PC-9 (cell line): Measurements from ENCODE around the gene PNMA1. TPM values are rescaled to one million over a fixed set of nuclear protein-coding genes. Genes with fewer than 3 reads are reported as not detected.

ENCODE experiments used
- BruUV-seq: library from RNA; stranded (reverse); fragments of 400-500 nt; replicated peaks from 2 replicates; lab custom pipeline; 2021; lab: Mats Ljungman, UMichigan
- CTCF ChIA-PET: fragments of 300-600 bp; sonication (Branson Sonifier 250); formaldehyde crosslinking; loops from one replicate; lab custom pipeline; 2022; ENCODE audit warnings: antibody characterized with exemption; lab: Charles Lee
- POLR2A ChIA-PET: fragments of 300-600 bp; sonication (Branson Sonifier 250); formaldehyde crosslinking; loops from one replicate; lab custom pipeline; 2022; ENCODE audit warnings: antibody characterized with exemption; ENCODE audit not compliant: unreplicated experiment; lab: Charles Lee
- DNase-seq, 2 experiments: peaks; one replicate each; pipeline versions ENCODE4 v3.0.0 to v3.0.0-alpha.2; 2015 to 2022; ENCODE audit warnings: mixed read lengths in 1 of 2
- H2AFZ ChIP-seq: fragments of 200-600 bp; sonication (generic); 2 replicates; pipeline ENCODE4 v1.8.1; 2017; ENCODE audit warnings: antibody characterized with exemption
- H3F3A ChIP-seq: fragments of 200-600 bp; sonication (generic); 2 replicates; pipeline ENCODE4 v1.8.1; 2017; ENCODE audit warnings: antibody characterized with exemption, mild to moderate bottlenecking, low read depth; ENCODE audit not compliant: insufficient read depth
- H3K27ac ChIP-seq: fragments of 200-600 bp; sonication (generic); 2 replicates; pipeline ENCODE4 v1.6.1; 2016; ENCODE audit warnings: mixed run types
- H3K27me3 ChIP-seq: fragments of 200-600 bp; sonication (generic); 2 replicates; pipeline ENCODE4 v1.6.1; 2016; ENCODE audit warnings: low read depth, mixed run types; ENCODE audit not compliant: insufficient read depth
- H3K36me3 ChIP-seq: fragments of 200-600 bp; sonication (generic); 2 replicates; pipeline ENCODE4 v1.6.1; 2016; ENCODE audit warnings: low read depth, mixed run types
- H3K4me1 ChIP-seq: fragments of 200-600 bp; sonication (generic); replicated peaks from 2 replicates; pipeline ENCODE4 v1.6.1; 2016; ENCODE audit warnings: mixed run types; ENCODE audit not compliant: insufficient read depth
- H3K4me2 ChIP-seq: fragments of 200-600 bp; sonication (generic); 2 replicates; pipeline ENCODE4 v1.6.1; 2017; ENCODE audit warnings: mixed run types
- H3K4me3 ChIP-seq: fragments of 200-600 bp; sonication (generic); 2 replicates; pipeline ENCODE4 v1.6.1; 2016; ENCODE audit warnings: mixed run types
- H3K79me2 ChIP-seq: fragments of 200-600 bp; sonication (generic); 2 replicates; pipeline ENCODE4 v1.6.1; 2017; ENCODE audit warnings: low read depth, mixed run types
- H3K9me2 ChIP-seq: fragments of 200-600 bp; sonication (generic); 2 replicates; pipeline ENCODE4 v1.8.1; 2017; ENCODE audit warnings: mild to moderate bottlenecking; ENCODE audit not compliant: insufficient read depth
- H3K9me3 ChIP-seq: fragments of 200-600 bp; sonication (generic); 2 replicates; pipeline ENCODE4 v1.8.1; 2016; ENCODE audit warnings: low read depth; ENCODE audit not compliant: insufficient read depth
- H4K20me1 ChIP-seq: fragments of 200-600 bp; sonication (generic); 2 replicates; pipeline ENCODE4 v1.8.1; 2017; ENCODE audit not compliant: insufficient read depth
- EZH2 ChIP-seq: fragments of 200-600 bp; sonication (generic); IDR thresholded peaks from 2 replicates; pipeline ENCODE4 v1.8.0; 2017; ENCODE audit warnings: antibody characterized with exemption, low read depth
- intact Hi-C: fragments of 100-400 bp; cut with micrococcal nuclease; formaldehyde crosslinking; loops from one replicate; pipeline ENCODE4 v1.10.0; 2022; ENCODE audit not compliant: unreplicated experiment
- total RNA-seq: library from RNA; stranded (reverse); gene quantifications from 2 replicates; pipeline ENCODE4 v1.2.3, GENCODE V29; 2021
- TF ChIP-seq, protein P1 (sequence below): fragments of 200-600 bp; sonication (generic); conservative IDR thresholded peaks from 2 replicates; pipeline ENCODE4 v1.6.1; 2017; ENCODE audit warnings: mixed run types, antibody characterized with exemption, mild to moderate bottlenecking, moderate library complexity

PNMA1 gene
- total RNA-seq, 1 experiment from 2014 or later = 13.6 TPM

DNA sequence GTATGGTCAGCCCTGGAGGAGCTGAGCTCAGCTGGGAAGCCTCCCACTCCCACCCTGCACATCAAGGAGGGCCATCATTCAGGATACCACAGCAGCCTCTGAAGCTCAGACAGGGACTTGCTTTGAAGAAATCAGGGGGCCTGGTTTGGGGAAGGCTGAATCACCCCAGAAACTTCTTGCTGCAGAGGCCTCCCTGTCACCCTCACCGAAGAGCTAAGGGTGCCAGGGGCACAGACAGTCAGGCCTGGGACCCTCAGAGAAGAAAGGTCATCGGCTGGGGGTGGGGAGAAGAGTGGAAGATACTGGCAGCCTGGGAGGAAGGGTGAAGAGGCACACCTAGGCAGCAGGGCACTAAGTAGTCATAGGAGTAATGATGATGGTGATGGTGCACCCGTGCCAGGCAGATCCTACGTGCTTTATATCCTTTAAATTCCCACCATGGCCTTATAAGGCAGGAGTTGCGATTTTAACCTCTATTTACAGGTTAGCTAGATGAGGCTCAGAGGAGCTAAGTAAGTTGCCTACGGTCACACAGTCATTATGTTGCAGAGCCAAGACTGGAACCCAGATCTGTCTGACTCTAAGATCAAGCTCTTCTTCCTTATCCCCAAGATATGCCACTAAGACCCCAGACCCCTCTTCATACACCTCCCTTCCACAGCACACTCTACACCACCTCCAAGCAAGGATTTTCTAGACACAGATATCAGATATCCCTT is 28.5 kb upstream of the PNMA1 start:
- peak overlapping the region; percentile 88 for H3K4me2 ChIP-seq
- H2AFZ ChIP-seq = no peak overlapping the region
- POLR2A ChIA-PET = interaction anchor here (0.6 to 0.7 kb wide), 3 partner anchors 75 to 830 kb away, joined by 3 read pairs; no protein-coding TSS in a partner anchor
- H3K27me3 ChIP-seq = no peaks in the 10 kb centered on the region
- H3K36me3 ChIP-seq = no peaks in the 10 kb centered on the region
- H3K79me2 ChIP-seq = peaks cover 92% of the 10 kb centered on the region
- intact Hi-C loops = loop anchor here (5.0 kb wide), 3 partner anchors 45 to 145 kb away; partner anchors contain the start of gene ZNF410
- H3K9me3 ChIP-seq = no peaks in the 10 kb centered on the region
- peak overlapping the region; percentile 90 for H3K27ac ChIP-seq
- peaks cover 47% of the 10 kb centered on the region for H3F3A ChIP-seq
- DNase-seq = peak in 1 of 2 experiments; percentile 21
- no TSS peak for BruUV-seq
- peaks cover 18% of the 10 kb centered on the region; the same call in 1 of the 2 replicates for H4K20me1 ChIP-seq
- no peaks in the 10 kb centered on the region for H3K9me2 ChIP-seq
- TF ChIP-seq, protein P1, sequence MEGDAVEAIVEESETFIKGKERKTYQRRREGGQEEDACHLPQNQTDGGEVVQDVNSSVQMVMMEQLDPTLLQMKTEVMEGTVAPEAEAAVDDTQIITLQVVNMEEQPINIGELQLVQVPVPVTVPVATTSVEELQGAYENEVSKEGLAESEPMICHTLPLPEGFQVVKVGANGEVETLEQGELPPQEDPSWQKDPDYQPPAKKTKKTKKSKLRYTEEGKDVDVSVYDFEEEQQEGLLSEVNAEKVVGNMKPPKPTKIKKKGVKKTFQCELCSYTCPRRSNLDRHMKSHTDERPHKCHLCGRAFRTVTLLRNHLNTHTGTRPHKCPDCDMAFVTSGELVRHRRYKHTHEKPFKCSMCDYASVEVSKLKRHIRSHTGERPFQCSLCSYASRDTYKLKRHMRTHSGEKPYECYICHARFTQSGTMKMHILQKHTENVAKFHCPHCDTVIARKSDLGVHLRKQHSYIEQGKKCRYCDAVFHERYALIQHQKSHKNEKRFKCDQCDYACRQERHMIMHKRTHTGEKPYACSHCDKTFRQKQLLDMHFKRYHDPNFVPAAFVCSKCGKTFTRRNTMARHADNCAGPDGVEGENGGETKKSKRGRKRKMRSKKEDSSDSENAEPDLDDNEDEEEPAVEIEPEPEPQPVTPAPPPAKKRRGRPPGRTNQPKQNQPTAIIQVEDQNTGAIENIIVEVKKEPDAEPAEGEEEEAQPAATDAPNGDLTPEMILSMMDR = no peak
- TF ChIP-seq EZH2 = no peak
- H3K4me1 ChIP-seq = peaks cover 84% of the 10 kb centered on the region
- CTCF ChIA-PET = interaction anchor here (0.5 to 1.7 kb wide), 2 partner anchors 16 to 175 kb away, joined by 3 to 9 read pairs; no protein-coding TSS in a partner anchor
- H3K4me3 ChIP-seq = no peak overlapping the region

DNA sequence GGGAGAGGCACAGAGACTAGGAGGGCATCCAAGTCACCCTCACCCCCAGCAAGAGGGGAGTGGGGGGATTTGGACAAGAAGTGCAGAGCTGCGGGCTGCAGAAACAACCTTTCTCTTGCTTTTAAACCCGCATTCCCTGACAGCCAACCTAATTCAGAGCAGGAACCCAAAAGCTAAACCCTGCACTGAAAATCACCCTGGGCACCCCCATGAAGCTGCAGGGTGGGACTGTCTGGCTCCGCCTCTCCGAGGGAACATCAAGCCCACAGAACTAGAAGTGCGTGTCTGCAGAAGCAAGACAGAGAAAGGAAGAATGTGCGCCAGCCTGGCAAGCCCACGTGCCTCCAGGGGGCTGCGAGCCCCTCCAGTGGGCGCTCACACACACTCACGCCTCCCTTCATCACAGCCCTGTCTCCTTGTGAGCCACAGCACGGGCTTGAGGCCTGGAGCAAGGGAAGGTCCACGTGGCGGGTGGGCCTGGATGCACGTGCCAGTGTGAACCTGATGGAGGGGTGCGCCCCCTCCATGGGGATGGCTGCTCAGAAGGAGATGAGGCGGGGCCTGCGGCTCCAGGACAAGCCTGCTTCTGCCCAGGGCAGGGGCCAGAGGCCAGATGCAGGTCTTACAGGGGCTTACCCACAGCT is 27.8 kb upstream of the PNMA1 start:
- Histone ChIP-seq H3K4me3 (peak overlapping the region; percentile 46; the same call in 1 of the 2 replicates), H3K9me3 (no peaks in the 10 kb centered on the region), H3K27me3 (no peaks in the 10 kb centered on the region), H3K79me2 (peaks cover 89% of the 10 kb centered on the region), H3K4me2 (peak overlapping the region; percentile 88), H3K4me1 (peaks cover 77% of the 10 kb centered on the region), H3K27ac (peak overlapping the region; percentile 90), H3K36me3 (no peaks in the 10 kb centered on the region), H4K20me1 (peaks cover 16% of the 10 kb centered on the region; the same call in 1 of the 2 replicates), H2AFZ (no peak overlapping the region), H3K9me2 (no peaks in the 10 kb centered on the region), H3F3A (peaks cover 46% of the 10 kb centered on the region)
- intact Hi-C loops = loop anchor here (1.0 to 5.0 kb wide), 5 partner anchors 11 to 208 kb away; partner anchors contain the start of genes COQ6, FAM161B and ZNF410
- TF ChIP-seq EZH2 = no peak
- TF ChIP-seq, protein P1 = no peak
- ChIA-PET POLR2A (interaction anchor here (0.6 to 1.6 kb wide), 3 partner anchors 12 to 606 kb away, joined by 3 to 15 read pairs (median 4); partner anchors contain the start of gene PSEN1), CTCF (interaction anchor here (0.6 to 1.7 kb wide), 2 partner anchors 16 to 22 kb away, joined by 3 to 9 read pairs; no protein-coding TSS in a partner anchor)
- DNase-seq = no peak
- no TSS peak for BruUV-seq

- Histone ChIP-seq H3K4me1 (peaks cover 71% of the 10 kb centered on the region), H3F3A (peaks cover 48% of the 10 kb centered on the region), H2AFZ (no peak overlapping the region), H3K27me3 (no peaks in the 10 kb centered on the region), H3K9me2 (no peaks in the 10 kb centered on the region), H3K36me3 (no peaks in the 10 kb centered on the region), H3K4me3 (peak overlapping the region; percentile 46; the same call in 1 of the 2 replicates), H4K20me1 (peaks cover 13% of the 10 kb centered on the region; the same call in 1 of the 2 replicates), H3K27ac (peak overlapping the region; percentile 90), H3K79me2 (peaks cover 88% of the 10 kb centered on the region), H3K9me3 (no peaks in the 10 kb centered on the region), H3K4me2 (peak overlapping the region; percentile 88)
- ChIA-PET CTCF (interaction anchor here (0.5 to 1.7 kb wide), 7 partner anchors 12 to 54 kb away, joined by 3 to 9 read pairs (median 4); no protein-coding TSS in a partner anchor), POLR2A (interaction anchor here (0.5 to 1.6 kb wide), 7 partner anchors 13 to 605 kb away, joined by 3 to 15 read pairs (median 5); partner anchors contain the start of genes ACOT2, PSEN1 and PTGR2)
- DNase-seq = peak; percentile 84 to 93
- TSS peak; percentile 58 for BruUV-seq
- intact Hi-C loops = loop anchor here (1.0 to 5.0 kb wide), 5 partner anchors 12 to 209 kb away; partner anchors contain the start of genes COQ6, FAM161B and ZNF410
- no peak for TF ChIP-seq EZH2
- TF ChIP-seq, protein P1 = no peak
These were observed 27.2 kb upstream of the PNMA1 start for GRCh38 chr14:73741386-73741875.
